Activated CD4-positive, alpha-beta memory T cell treated with anti-CD3 and anti-CD28 coated beads, Interleukin-2, amount 10 ng/mL, durations not matched to agents 7 days and 5 days (primary cell): ENCODE measurements around the gene RPLP2. TPM values are rescaled to one million over a fixed set of nuclear protein-coding genes. Genes with fewer than 3 reads are reported as not detected.

Source experiments
- CTCF ChIA-PET: fragments of 350-600 bp; sonication (Branson Sonifier 250); formaldehyde crosslinking; loops from one replicate; lab custom pipeline; 2021; ENCODE audit warnings: antibody characterized with exemption, inconsistent platforms; lab: Charles Lee
- POLR2A ChIA-PET: fragments of 350-600 bp; sonication (Branson Sonifier 250); formaldehyde crosslinking; loops from one replicate; lab custom pipeline; 2021; ENCODE audit warnings: antibody characterized with exemption; lab: Charles Lee
- DNase-seq: peaks from one replicate; pipeline ENCODE4 v3.0.0-alpha.2; 2020
- H3K27ac Mint-ChIP-seq: one replicate; pipeline ENCODE4 v1.8.0; 2021; ENCODE audit warnings: mild to moderate bottlenecking, mixed read lengths
- H3K27me3 Mint-ChIP-seq: one replicate; pipeline ENCODE4 v1.8.0; 2021; ENCODE audit warnings: mixed read lengths
- H3K36me3 Mint-ChIP-seq: one replicate; pipeline ENCODE4 v1.8.0; 2021; ENCODE audit warnings: low read depth, mixed read lengths
- H3K4me1 Mint-ChIP-seq: one replicate; pipeline ENCODE4 v1.8.0; 2021; ENCODE audit warnings: mixed read lengths
- H3K4me3 Mint-ChIP-seq: one replicate; pipeline ENCODE4 v1.8.0; 2021; ENCODE audit warnings: mild to moderate bottlenecking, mixed read lengths
- H3K9me3 Mint-ChIP-seq: one replicate; pipeline ENCODE4 v1.8.0; 2021; ENCODE audit warnings: mixed read lengths
- total RNA-seq, 2 experiments: library from RNA; stranded (reverse); gene quantifications; one replicate each; pipeline ENCODE4 v1.2.3, GENCODE V29; 2021

Gene RPLP2
- total RNA-seq, 2 experiments from 2014 or later = 2,077 to 2,079 TPM

GRCh38 chr11:833849-834311, 24.1 kb downstream of the RPLP2 start:
- ChIA-PET CTCF (no interaction called here), POLR2A (interaction anchor here (1.2 to 8.3 kb wide), 3 partner anchors 9 to 23 kb away, joined by 4 to 74 read pairs (median 25); partner anchors contain the start of genes PNPLA2, POLR2L and TSPAN4)
- Mint-ChIP-seq H3K9me3 (no peaks in the 10 kb centered on the region), H3K27me3 (peaks cover 23% of the 10 kb centered on the region), H3K4me3 (peak overlapping the region; percentile 47), H3K27ac (no peak overlapping the region), H3K4me1 (peaks cover 25% of the 10 kb centered on the region), H3K36me3 (peaks cover 9% of the 10 kb centered on the region)
- DNase-seq = no peak

- no peak overlapping the region for H3K27ac Mint-ChIP-seq
- no peak for DNase-seq
- CTCF ChIA-PET = no interaction called here
These were observed 24.9 kb downstream of the RPLP2 start for GRCh38 chr11:834371-835316.

GRCh38 chr11:836274-836673, 26.5 kb downstream of the RPLP2 start:
- DNase-seq = no peak
- Mint-ChIP-seq H3K36me3 (peaks cover 17% of the 10 kb centered on the region), H3K27ac (no peak overlapping the region), H3K27me3 (peaks cover 8% of the 10 kb centered on the region), H3K4me3 (no peak overlapping the region), H3K9me3 (no peaks in the 10 kb centered on the region), H3K4me1 (peaks cover 23% of the 10 kb centered on the region)
- ChIA-PET CTCF (no interaction called here), POLR2A (interaction anchor here (1.0 to 1.3 kb wide), 2 partner anchors 11 to 17 kb away, joined by 3 to 5 read pairs; no protein-coding TSS in a partner anchor)

More at GRCh38 chr11:834371-835316, 24.9 kb downstream of the RPLP2 start:
- peaks cover 18% of the 10 kb centered on the region for H3K4me1 Mint-ChIP-seq
- no peaks in the 10 kb centered on the region for H3K9me3 Mint-ChIP-seq
- peaks cover 12% of the 10 kb centered on the region for H3K36me3 Mint-ChIP-seq
- POLR2A ChIA-PET = interaction anchor here (1.2 to 8.3 kb wide), 4 partner anchors 8 to 25 kb away, joined by 4 to 74 read pairs (median 14); partner anchors contain the start of genes PNPLA2, POLR2L, RPLP2 and TSPAN4
- H3K27me3 Mint-ChIP-seq = peaks cover 16% of the 10 kb centered on the region
- no peak overlapping the region for H3K4me3 Mint-ChIP-seq

GRCh38 chr11:836700-837099, 26.9 kb downstream of the RPLP2 start:
- peaks cover 25% of the 10 kb centered on the region for H3K4me1 Mint-ChIP-seq
- H3K36me3 Mint-ChIP-seq = peaks cover 17% of the 10 kb centered on the region
- POLR2A ChIA-PET = interaction anchor here (1.0 to 1.3 kb wide), 2 partner anchors 11 to 17 kb away, joined by 3 to 5 read pairs; no protein-coding TSS in a partner anchor
- DNase-seq = no peak
- H3K27ac Mint-ChIP-seq = no peak overlapping the region
- CTCF ChIA-PET = no interaction called here
- H3K9me3 Mint-ChIP-seq = no peaks in the 10 kb centered on the region
- no peak overlapping the region for H3K4me3 Mint-ChIP-seq
- peaks cover 4% of the 10 kb centered on the region for H3K27me3 Mint-ChIP-seq

- Mint-ChIP-seq H3K4me1 (peaks cover 25% of the 10 kb centered on the region), H3K4me3 (no peak overlapping the region), H3K9me3 (no peaks in the 10 kb centered on the region), H3K27ac (no peak overlapping the region), H3K27me3 (no peaks in the 10 kb centered on the region), H3K36me3 (peaks cover 17% of the 10 kb centered on the region)
- no peak for DNase-seq
- ChIA-PET POLR2A (interaction anchor here (1.0 to 1.3 kb wide), 2 partner anchors 12 to 18 kb away, joined by 3 to 5 read pairs; no protein-coding TSS in a partner anchor), CTCF (no interaction called here)
These were observed 27.6 kb downstream of the RPLP2 start for GRCh38 chr11:837189-837989.

GRCh38 chr11:837990-838307, 28.2 kb downstream of the RPLP2 start:
- Mint-ChIP-seq H3K4me3 (no peak overlapping the region), H3K27ac (no peak overlapping the region), H3K27me3 (no peaks in the 10 kb centered on the region), H3K4me1 (peaks cover 25% of the 10 kb centered on the region), H3K9me3 (no peaks in the 10 kb centered on the region), H3K36me3 (peaks cover 17% of the 10 kb centered on the region)
- ChIA-PET CTCF (interaction anchor here (0.6 kb wide), 1 partner anchor 149 kb away, joined by 4 read pairs; no protein-coding TSS in a partner anchor), POLR2A (no interaction called here)
- no peak for DNase-seq

GRCh38 chr11:838441-839279, 28.9 kb downstream of the RPLP2 start:
- POLR2A ChIA-PET = interaction anchor here (5.2 kb wide), 1 partner anchor 10 kb away, joined by 45 read pairs; the partner anchor contains the start of gene CRACR2B
- peaks cover 29% of the 10 kb centered on the region for H3K4me1 Mint-ChIP-seq
- CTCF ChIA-PET = interaction anchor here (0.6 kb wide), 1 partner anchor 150 kb away, joined by 4 read pairs; no protein-coding TSS in a partner anchor

GRCh38 chr11:839280-839623, 29.5 kb downstream of the RPLP2 start:
- no peak for DNase-seq
- peaks cover 17% of the 10 kb centered on the region for H3K36me3 Mint-ChIP-seq
- no peak overlapping the region for H3K4me3 Mint-ChIP-seq
- ChIA-PET CTCF (no interaction called here), POLR2A (interaction anchor here (4.6 to 5.2 kb wide), 2 partner anchors 10 to 19 kb away, joined by 32 to 45 read pairs; partner anchors contain the start of genes CRACR2B and PNPLA2)
- no peaks in the 10 kb centered on the region for H3K9me3 Mint-ChIP-seq
- H3K27me3 Mint-ChIP-seq = no peaks in the 10 kb centered on the region
- peaks cover 27% of the 10 kb centered on the region for H3K4me1 Mint-ChIP-seq
- H3K27ac Mint-ChIP-seq = no peak overlapping the region

More at GRCh38 chr11:838441-839279, 28.9 kb downstream of the RPLP2 start:
- DNase-seq = no peak
- no peaks in the 10 kb centered on the region for H3K27me3 Mint-ChIP-seq
- H3K36me3 Mint-ChIP-seq = peaks cover 17% of the 10 kb centered on the region
- H3K9me3 Mint-ChIP-seq = no peaks in the 10 kb centered on the region
- no peak overlapping the region for H3K4me3 Mint-ChIP-seq
- no peak overlapping the region for H3K27ac Mint-ChIP-seq

GRCh38 chr11:839875-840617, 30.3 kb downstream of the RPLP2 start:
- H3K9me3 Mint-ChIP-seq = no peaks in the 10 kb centered on the region
- no peak for DNase-seq
- peaks cover 26% of the 10 kb centered on the region for H3K4me1 Mint-ChIP-seq
- H3K4me3 Mint-ChIP-seq = peak overlapping the region; percentile 83
- ChIA-PET POLR2A (interaction anchor here (1.2 to 5.2 kb wide), 5 partner anchors 11 to 31 kb away, joined by 4 to 45 read pairs (median 24); partner anchors contain the start of genes CRACR2B, PNPLA2 and RPLP2), CTCF (no interaction called here)
- H3K36me3 Mint-ChIP-seq = peaks cover 17% of the 10 kb centered on the region
- H3K27ac Mint-ChIP-seq = no peak overlapping the region
- H3K27me3 Mint-ChIP-seq = no peaks in the 10 kb centered on the region

GRCh38 chr11:841981-842369, 32.2 kb downstream of the RPLP2 start:
- H3K27me3 Mint-ChIP-seq = no peaks in the 10 kb centered on the region
- POLR2A ChIA-PET = interaction anchor here (0.6 to 5.2 kb wide), 9 partner anchors 9 to 65 kb away, joined by 3 to 45 read pairs (median 5); partner anchors contain the start of genes CD151, CRACR2B, GATD1 and PNPLA2
- CTCF ChIA-PET = interaction anchor here (1.1 kb wide), 1 partner anchor 36 kb away, joined by 3 read pairs; no protein-coding TSS in a partner anchor
- DNase-seq = no peak
- H3K4me1 Mint-ChIP-seq = peaks cover 26% of the 10 kb centered on the region
- no peaks in the 10 kb centered on the region for H3K9me3 Mint-ChIP-seq
- peak overlapping the region; percentile 76 for H3K27ac Mint-ChIP-seq
- peaks cover 17% of the 10 kb centered on the region for H3K36me3 Mint-ChIP-seq
- peak overlapping the region; percentile 83 for H3K4me3 Mint-ChIP-seq
